ENCODE data around the gene EDAR.

Gene EDAR

GRCh38 chr2:108847000-108847399, 142.0 kb downstream of the EDAR start:
- TF ChIP-seq POLR2AphosphoS5 (IDR thresholded peaks at IDR 0.05; ENCODE audit: low read depth, low read length) (no peak), SIN3A (IDR thresholded peaks at IDR 0.05; ENCODE audit: borderline replicate concordance, insufficient read depth, low read length) (no peak), TAF1 (IDR thresholded peaks at IDR 0.05; ENCODE audit: borderline replicate concordance, insufficient read depth, low read length) (no peak), FOXP2 (optimal IDR thresholded peaks at IDR 0.05; ENCODE audit: borderline replicate concordance, extremely low read depth, extremely low read length, insufficient read depth) (no peak)
- TF ChIP-seq, protein P1, sequence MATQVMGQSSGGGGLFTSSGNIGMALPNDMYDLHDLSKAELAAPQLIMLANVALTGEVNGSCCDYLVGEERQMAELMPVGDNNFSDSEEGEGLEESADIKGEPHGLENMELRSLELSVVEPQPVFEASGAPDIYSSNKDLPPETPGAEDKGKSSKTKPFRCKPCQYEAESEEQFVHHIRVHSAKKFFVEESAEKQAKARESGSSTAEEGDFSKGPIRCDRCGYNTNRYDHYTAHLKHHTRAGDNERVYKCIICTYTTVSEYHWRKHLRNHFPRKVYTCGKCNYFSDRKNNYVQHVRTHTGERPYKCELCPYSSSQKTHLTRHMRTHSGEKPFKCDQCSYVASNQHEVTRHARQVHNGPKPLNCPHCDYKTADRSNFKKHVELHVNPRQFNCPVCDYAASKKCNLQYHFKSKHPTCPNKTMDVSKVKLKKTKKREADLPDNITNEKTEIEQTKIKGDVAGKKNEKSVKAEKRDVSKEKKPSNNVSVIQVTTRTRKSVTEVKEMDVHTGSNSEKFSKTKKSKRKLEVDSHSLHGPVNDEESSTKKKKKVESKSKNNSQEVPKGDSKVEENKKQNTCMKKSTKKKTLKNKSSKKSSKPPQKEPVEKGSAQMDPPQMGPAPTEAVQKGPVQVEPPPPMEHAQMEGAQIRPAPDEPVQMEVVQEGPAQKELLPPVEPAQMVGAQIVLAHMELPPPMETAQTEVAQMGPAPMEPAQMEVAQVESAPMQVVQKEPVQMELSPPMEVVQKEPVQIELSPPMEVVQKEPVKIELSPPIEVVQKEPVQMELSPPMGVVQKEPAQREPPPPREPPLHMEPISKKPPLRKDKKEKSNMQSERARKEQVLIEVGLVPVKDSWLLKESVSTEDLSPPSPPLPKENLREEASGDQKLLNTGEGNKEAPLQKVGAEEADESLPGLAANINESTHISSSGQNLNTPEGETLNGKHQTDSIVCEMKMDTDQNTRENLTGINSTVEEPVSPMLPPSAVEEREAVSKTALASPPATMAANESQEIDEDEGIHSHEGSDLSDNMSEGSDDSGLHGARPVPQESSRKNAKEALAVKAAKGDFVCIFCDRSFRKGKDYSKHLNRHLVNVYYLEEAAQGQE (IDR thresholded peaks at IDR 0.05; ENCODE audit: insufficient read depth in 1 of 2, low read depth in 2 of 2, low read length in 2 of 2): no peak

- TF ChIP-seq, protein P1 (IDR thresholded peaks at IDR 0.05; ENCODE audit: insufficient read depth in 1 of 2, low read depth in 2 of 2, low read length in 2 of 2): no peak
- TF ChIP-seq POLR2AphosphoS5 (IDR thresholded peaks at IDR 0.05; ENCODE audit: low read depth, low read length): no peak
- no peak for TF ChIP-seq TAF1 (IDR thresholded peaks at IDR 0.05; ENCODE audit: borderline replicate concordance, insufficient read depth, low read length)
- TF ChIP-seq FOXP2 (optimal IDR thresholded peaks at IDR 0.05; ENCODE audit: borderline replicate concordance, extremely low read depth, extremely low read length, insufficient read depth): no peak
- no peak for TF ChIP-seq SIN3A (IDR thresholded peaks at IDR 0.05; ENCODE audit: borderline replicate concordance, insufficient read depth, low read length)
Measured at GRCh38 chr2:108845923-108846322, 143.1 kb downstream of the EDAR start.
